ENCODE data around the gene AP2S1. TPM values are rescaled to one million over a fixed set of nuclear protein-coding genes. Genes with fewer than 3 reads are reported as not detected.

Gene AP2S1
- total and polyA plus RNA-seq, 2 of the 8 experiments (the other 6 are each of a cell fraction or from before 2014, with no cell fraction given), result 195 to 211 TPM

DNA sequence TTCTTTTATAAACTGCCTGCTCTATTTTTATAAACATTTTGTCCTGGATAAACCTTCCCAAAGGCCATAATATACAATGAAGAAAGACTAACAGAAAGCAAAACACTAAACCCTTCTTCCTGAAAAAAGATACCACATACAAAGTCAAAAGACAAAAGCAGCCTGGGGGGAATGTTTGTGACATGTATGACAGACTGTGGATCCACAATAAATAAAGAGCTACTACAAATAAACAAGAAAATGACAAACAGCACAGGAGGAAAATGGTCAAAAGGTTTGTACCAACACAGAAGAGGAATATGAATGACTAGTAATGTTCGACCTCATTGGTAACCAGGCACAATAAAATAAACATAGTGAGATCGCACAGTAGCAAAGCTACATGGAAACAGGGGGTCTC is 19.8 kb downstream of the AP2S1 start:
- Histone ChIP-seq H2BK20ac (ENCODE audit: low read length) (no peak overlapping the region), H2AFZ (ENCODE audit: low read length) (no peak overlapping the region), H3K4me3 (ENCODE audit: extremely low read depth in 1 of 4, insufficient read depth in 2 of 4, low read depth in 3 of 4, low read length in 4 of 4) (no peak overlapping the region), H4K5ac (ENCODE audit: insufficient read length, low read depth, low read length) (no peak overlapping the region), H3K56ac (replicated peaks; ENCODE audit: insufficient read length, low read depth, low read length) (no peak overlapping the region), H3K79me2 (ENCODE audit: control insufficient read depth in 1 of 2, insufficient read depth in 2 of 2, low read length in 2 of 2) (no peaks in the 10 kb centered on the region), H2BK15ac (ENCODE audit: low read length) (no peak overlapping the region), H3K27me3 (replicated peaks in 1 of 4; ENCODE audit: control insufficient read depth in 3 of 4, extremely low read depth in 1 of 4, insufficient read depth in 3 of 4, low read length in 3 of 4) (no peaks in the 10 kb centered on the region), H4K20me1 (replicated peaks in 1 of 2; ENCODE audit: control insufficient read depth in 1 of 2, insufficient read depth in 2 of 2, low read length in 2 of 2) (no peaks in the 10 kb centered on the region), H3K79me1 (ENCODE audit: low read depth, low read length) (no peaks in the 10 kb centered on the region), H3K4me2 (ENCODE audit: insufficient read depth in 1 of 2, low read depth in 2 of 2, low read length in 2 of 2) (no peak overlapping the region), H3K18ac (ENCODE audit: extremely low read depth, low read length) (no peak overlapping the region), H3K4me1 (replicated peaks in 1 of 4; ENCODE audit: control insufficient read depth in 3 of 4, insufficient read depth in 4 of 4, low read length in 3 of 4) (0 out of 7 replicates have a peak, but pooled peaks cover 0 to 2% (median 0%) of the 10 kb centered on the region in 4 experiments), H2BK120ac (replicated peaks; ENCODE audit: low read depth, low read length) (no peak overlapping the region), H2AK5ac (ENCODE audit: low read depth, low read length) (no peak overlapping the region), H4K8ac (ENCODE audit: extremely low read depth, insufficient read depth, low read length) (no peak overlapping the region), H4K91ac (replicated peaks; ENCODE audit: insufficient read length, low read length) (no peak overlapping the region), H3K36me3 (ENCODE audit: control insufficient read depth in 2 of 4, insufficient read depth in 4 of 4, low read length in 3 of 4) (no peaks in the 10 kb centered on the region), H3K9me3 (ENCODE audit: insufficient read depth in 2 of 2, low read depth in 1 of 2, low read length in 1 of 2) (no peaks in the 10 kb centered on the region), H2BK5ac (ENCODE audit: low read depth, low read length) (no peak overlapping the region), H3K14ac (ENCODE audit: insufficient read length) (no peak overlapping the region), H3K9ac (replicated peaks in 1 of 4; ENCODE audit: extremely low read depth in 1 of 4, low read depth in 3 of 4, low read length in 3 of 4) (no peak overlapping the region), H3K23ac (ENCODE audit: insufficient read length) (no peak overlapping the region), H2BK12ac (ENCODE audit: low read depth, low read length) (no peak overlapping the region), H3K4ac (replicated peaks; ENCODE audit: insufficient read length, low read depth, low read length) (no peak overlapping the region), H3K27ac (ENCODE audit: low read depth, low read length) (no peak overlapping the region), H3K23me2 (ENCODE audit: low read depth, low read length) (peaks cover 1% of the 10 kb centered on the region; the same call in 1 of the 2 replicates)
- TF ChIP-seq KDM1A (IDR thresholded peaks at IDR 0.05; ENCODE audit: borderline replicate concordance, low read length), result peak; percentile 84
- TF ChIP-seq RXRA (IDR thresholded peaks at IDR 0.05; ENCODE audit: insufficient read depth, low read depth, low read length), result no peak
- FAIRE-seq (no peak), DNase-seq (ENCODE audit: low read depth in 1 of 2, low spot score in 2 of 2) (no peak)
- CTCF ChIA-PET (ENCODE audit: partially characterized antibody), result interaction anchor here (1.0 to 3.5 kb wide), 10 partner anchors 9 to 136 kb away, joined by 3 to 34 read pairs (median 5); no protein-coding TSS in a partner anchor
- POLR2A ChIA-PET (ENCODE audit: partially characterized antibody), result interaction anchor here (1.7 to 4.1 kb wide), 2 partner anchors 11 to 44 kb away, joined by 6 to 37 read pairs; partner anchors contain the start of gene SLC1A5
- WGBS, 2 experiments (ENCODE audit: extremely low coverage in 1 of 2, insufficient coverage in 1 of 2, insufficient read length in 1 of 2, insufficient replicate concordance in 2 of 2, low coverage in 1 of 2, low lambda C conversion rate in 2 of 2, missing lambda C conversion rate in 1 of 2), result 94% methylated on average over 2 of the region's 2 CpGs; no CpG with 5 or more reads in 1 of the 2 experiments

Measured in H1 (cell line).